HG02678 (cell line): ENCODE results near the gene ROPN1B.
"Not testable (repeated sequence)": the region's sequence is repeated elsewhere in the genome, so short reads cannot be mapped to it uniquely, and the experiment has no call there.

ENCODE experiments used
- ATAC-seq: cut with Tn5 transposase; IDR thresholded peaks from one replicate; pipeline ENCODE4 v1.9.1; 2021; ENCODE audit warnings: mild to moderate bottlenecking, moderate library complexity; ENCODE audit not compliant: unreplicated experiment

The ROPN1B gene

GRCh38 chr3:125968701-125969592, at the start of gene ROPN1B:
TSS of gene ROPN1B (plus strand) at chr3:125969178. CDS start at chr3:125972055, 2,877 bp downstream.
- ATAC-seq, result not testable (repeated sequence)

- ATAC-seq, result not testable (repeated sequence)
Measured at GRCh38 chr3:125920191-125920590, 48.8 kb upstream of the ROPN1B start.

- not testable (repeated sequence) for ATAC-seq
Measured at GRCh38 chr3:125920751-125921279, 48.2 kb upstream of the ROPN1B start.

GRCh38 chr3:125921712-125922111, 47.3 kb upstream of the ROPN1B start:
- ATAC-seq, result not testable (repeated sequence)

- not testable (repeated sequence) for ATAC-seq
Measured at GRCh38 chr3:125923324-125924115, 45.5 kb upstream of the ROPN1B start.

- ATAC-seq, result not testable (repeated sequence)
Measured at GRCh38 chr3:125924276-125924675, 44.7 kb upstream of the ROPN1B start.

GRCh38 chr3:125925727-125926126, 43.3 kb upstream of the ROPN1B start:
- ATAC-seq, result not testable (repeated sequence)

GRCh38 chr3:125928771-125929545, 40.0 kb upstream of the ROPN1B start:
- not testable (repeated sequence) for ATAC-seq

- ATAC-seq, result not testable (repeated sequence)
Measured at GRCh38 chr3:125929765-125930164, 39.2 kb upstream of the ROPN1B start.

- ATAC-seq, result not testable (repeated sequence)
Measured at GRCh38 chr3:125931355-125931880, 37.6 kb upstream of the ROPN1B start.

GRCh38 chr3:125933397-125934173, 35.4 kb upstream of the ROPN1B start:
- ATAC-seq, result not testable (repeated sequence)

GRCh38 chr3:125935252-125935874, 33.6 kb upstream of the ROPN1B start:
- not testable (repeated sequence) for ATAC-seq

GRCh38 chr3:125936210-125936815, 32.7 kb upstream of the ROPN1B start:
- ATAC-seq, result not testable (repeated sequence)

GRCh38 chr3:125936891-125937290, 32.1 kb upstream of the ROPN1B start:
- ATAC-seq, result not testable (repeated sequence)

- not testable (repeated sequence) for ATAC-seq
Measured at GRCh38 chr3:125947806-125948205, 21.2 kb upstream of the ROPN1B start.

- ATAC-seq, result not testable (repeated sequence)
Measured at GRCh38 chr3:125948901-125949300, 20.1 kb upstream of the ROPN1B start.

GRCh38 chr3:125951176-125951575, 17.8 kb upstream of the ROPN1B start:
- not testable (repeated sequence) for ATAC-seq

GRCh38 chr3:125957020-125957419, 12.0 kb upstream of the ROPN1B start:
- not testable (repeated sequence) for ATAC-seq
